Anterior cingulate cortex (tissue), 58 donors: Measurements from ENCODE around the gene RPL27.
"Not testable (repeated sequence)": the region's sequence is repeated elsewhere in the genome, so short reads cannot be mapped to it uniquely, and the experiment has no call there.

Source experiments
- DNase-seq, 58 donors: peaks; one replicate each; lab custom pipeline; 2025; lab: John Stamatoyannopoulos, UW

Gene RPL27

GRCh38 chr17:42991471-42991870 is 6.7 kb upstream of the RPL27 start:
- no peak for DNase-seq

- peak in 1 of 58 donors; percentile 35 for DNase-seq
Observed at GRCh38 chr17:42992872-42993271, 5.3 kb upstream of the RPL27 start.

- DNase-seq: not testable (repeated sequence)
Observed at GRCh38 chr17:42993913-42994312, 4.3 kb upstream of the RPL27 start.

- no peak for DNase-seq
Observed at GRCh38 chr17:42997390-42997983, 732 bp upstream of the RPL27 start.

- no peak for DNase-seq
Observed at GRCh38 chr17:42999003-42999525, 845 bp downstream of the RPL27 start.

GRCh38 chr17:43000894-43001293 is 2.7 kb downstream of the RPL27 start:
- DNase-seq: not testable (repeated sequence)

GRCh38 chr17:43003542-43004172 is 5.4 kb downstream of the RPL27 start:
- no peak for DNase-seq

GRCh38 chr17:43006639-43007551 is 8.7 kb downstream of the RPL27 start, which contains the start of gene IFI35:
Gene IFI35, plus strand, starts transcription at chr17:43006784. Its CDS starts 164 bp downstream, at chr17:43006948.
- peak in 54 of 58 donors; percentile 19 to 80 (median 52) for DNase-seq

GRCh38 chr17:43010667-43011308 is 12.6 kb downstream of the RPL27 start:
- no peak for DNase-seq

GRCh38 chr17:43011728-43012472 is 13.7 kb downstream of the RPL27 start:
- DNase-seq: no peak

GRCh38 chr17:43013296-43013695 is 15.1 kb downstream of the RPL27 start:
- no peak for DNase-seq

GRCh38 chr17:43014020-43014648 is 15.9 kb downstream of the RPL27 start:
- DNase-seq: peak in 1 of 58 donors; percentile 8

GRCh38 chr17:43014649-43015542 is 16.7 kb downstream of the RPL27 start:
- DNase-seq: peak in 1 of 58 donors; percentile 22

- DNase-seq: no peak
Observed at GRCh38 chr17:43015579-43015978, 17.4 kb downstream of the RPL27 start.

- DNase-seq: no peak
Observed at GRCh38 chr17:43016216-43016615, 18.0 kb downstream of the RPL27 start.

- peak in 14 of 58 donors; percentile 11 to 52 (median 17) for DNase-seq
Observed at GRCh38 chr17:43018008-43018853, 20.0 kb downstream of the RPL27 start.

GRCh38 chr17:43018932-43019331 is 20.7 kb downstream of the RPL27 start:
- no peak for DNase-seq
